HUDEP-2 (cell line): ENCODE results near the gene GOLT1A.
"Not testable (repeated sequence)": the region's sequence is repeated elsewhere in the genome, so short reads cannot be mapped to it uniquely, and the experiment has no call there.

ENCODE experiments used
- DNase-seq, 76 experiments: peaks; one replicate each; lab custom pipeline; 2025; ENCODE audit not compliant: unreplicated experiment in 76 of 76; lab: John Stamatoyannopoulos, UW

GOLT1A gene

GRCh38 chr1:204249736-204250427 is 36.1 kb upstream of the GOLT1A start:
- no peak for DNase-seq

DNA sequence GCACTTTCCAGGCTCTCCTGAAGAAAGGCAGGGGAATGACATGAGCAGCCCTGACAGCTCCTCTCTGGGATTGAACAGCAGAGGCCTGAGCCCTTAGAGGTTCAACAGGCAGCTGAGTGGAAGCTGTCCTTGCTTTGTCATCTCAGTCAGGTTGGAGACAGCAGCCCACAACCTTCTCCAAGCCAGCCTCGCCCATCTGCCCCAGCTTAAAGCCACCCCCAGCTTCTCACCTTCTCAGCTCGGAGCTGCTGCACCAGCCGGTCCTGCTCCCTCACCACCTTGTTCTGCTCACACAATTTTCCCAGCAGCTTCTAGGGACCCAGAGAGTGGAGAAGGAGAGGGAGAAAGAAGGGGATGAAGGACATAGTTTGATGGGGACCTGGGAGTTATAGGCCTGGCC is 35.2 kb upstream of the GOLT1A start:
- no peak for DNase-seq

DNA sequence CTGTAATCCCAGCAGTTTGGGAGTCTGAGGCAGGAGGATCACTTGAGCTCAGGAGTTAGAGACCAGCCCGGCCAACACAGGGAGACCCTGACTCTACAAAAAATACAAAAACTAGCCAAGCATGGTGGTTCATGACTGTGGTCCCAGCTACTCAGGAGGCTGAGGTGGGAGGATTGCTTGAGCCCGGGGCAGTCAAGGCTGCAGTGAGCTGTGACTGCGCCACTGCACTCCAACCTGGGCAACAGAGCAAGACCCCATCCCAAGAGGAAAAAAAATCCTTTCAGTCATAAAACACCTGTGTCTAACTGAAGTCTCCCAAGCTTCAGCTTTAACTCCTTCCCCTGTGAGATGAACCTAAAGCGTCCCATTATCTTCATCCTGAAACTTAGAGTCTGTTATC is 33.1 kb upstream of the GOLT1A start:
- no peak for DNase-seq

DNA sequence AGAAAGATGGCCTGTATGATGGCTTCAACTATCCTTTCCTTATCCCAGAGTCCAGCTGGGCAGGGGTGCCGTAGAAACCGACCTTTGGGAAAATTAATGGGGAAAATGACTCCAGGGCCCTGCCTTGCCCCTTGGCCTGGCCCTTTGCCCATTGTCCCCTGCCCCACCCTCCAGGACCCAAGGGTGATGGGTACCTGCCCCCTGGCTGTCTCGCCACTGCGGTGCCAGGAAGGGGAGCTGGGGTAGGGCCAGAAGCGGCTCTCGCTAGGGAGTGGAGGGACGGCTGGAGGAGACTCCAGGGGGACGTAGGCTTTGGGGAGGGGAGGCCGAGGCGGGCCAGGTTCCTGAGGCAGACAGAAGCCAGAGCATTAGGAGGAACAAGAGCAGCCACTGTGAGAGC is 29.1 kb upstream of the GOLT1A start:
- DNase-seq: no peak

DNA sequence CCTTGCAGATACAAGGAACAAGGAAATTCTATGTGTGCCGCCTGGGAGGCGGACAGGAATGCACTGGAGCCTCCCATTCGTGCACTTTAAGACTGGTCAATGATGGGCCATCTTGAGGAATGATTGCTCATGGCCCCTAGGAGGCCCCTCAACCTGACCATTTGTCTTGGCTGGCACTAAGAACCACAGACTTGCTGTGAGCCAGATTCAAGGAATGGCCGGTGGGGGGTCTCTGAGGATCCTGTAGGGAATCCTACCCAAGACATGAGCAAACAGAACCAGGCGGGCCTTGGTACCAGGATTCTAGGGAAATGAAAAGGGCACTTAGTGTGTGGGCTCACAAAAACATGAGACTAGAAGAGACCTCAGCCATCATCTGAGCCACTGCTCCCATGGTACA is 28.1 kb upstream of the GOLT1A start:
- DNase-seq: no peak

- DNase-seq: no peak
Measured at GRCh38 chr1:204241050-204241449, 27.3 kb upstream of the GOLT1A start.

DNA sequence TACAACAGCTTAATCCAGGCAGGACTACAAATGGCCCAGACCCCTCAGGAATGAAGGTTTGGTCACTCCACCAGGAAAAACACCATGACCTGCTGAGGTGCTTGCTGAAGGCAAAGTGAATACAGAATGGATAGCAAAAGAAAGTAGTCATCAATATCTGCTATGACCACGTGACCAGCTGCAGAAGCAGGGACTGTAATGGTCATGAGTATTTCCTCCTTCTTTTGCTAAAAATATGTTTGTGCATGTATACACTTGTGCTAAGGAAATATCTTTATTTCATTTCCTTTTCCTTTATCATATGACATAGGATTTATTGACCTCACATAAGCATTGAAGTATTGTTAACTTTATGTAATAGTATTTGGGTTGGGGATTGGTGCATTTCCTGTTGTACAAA is 26.4 kb upstream of the GOLT1A start:
- DNase-seq: no peak

DNA sequence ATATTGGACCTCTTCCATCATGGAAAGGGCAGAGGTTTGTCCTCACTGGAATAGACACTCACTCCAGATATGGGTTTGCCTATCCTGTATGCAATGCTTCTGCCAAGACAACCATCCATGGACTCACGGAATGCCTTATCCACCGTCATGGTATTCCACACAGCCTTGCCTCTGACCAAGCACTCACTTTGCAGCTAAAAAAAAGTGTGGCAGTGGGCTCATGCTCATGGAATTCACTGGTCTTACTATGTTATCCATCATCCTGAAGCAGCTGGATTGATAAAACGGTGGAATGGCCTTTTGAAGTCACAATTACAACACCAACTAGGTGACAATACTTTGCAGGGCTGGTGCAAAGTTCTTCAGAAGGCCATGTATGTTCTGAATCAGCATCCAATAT is 25.6 kb upstream of the GOLT1A start:
- not testable (repeated sequence) for DNase-seq

DNA sequence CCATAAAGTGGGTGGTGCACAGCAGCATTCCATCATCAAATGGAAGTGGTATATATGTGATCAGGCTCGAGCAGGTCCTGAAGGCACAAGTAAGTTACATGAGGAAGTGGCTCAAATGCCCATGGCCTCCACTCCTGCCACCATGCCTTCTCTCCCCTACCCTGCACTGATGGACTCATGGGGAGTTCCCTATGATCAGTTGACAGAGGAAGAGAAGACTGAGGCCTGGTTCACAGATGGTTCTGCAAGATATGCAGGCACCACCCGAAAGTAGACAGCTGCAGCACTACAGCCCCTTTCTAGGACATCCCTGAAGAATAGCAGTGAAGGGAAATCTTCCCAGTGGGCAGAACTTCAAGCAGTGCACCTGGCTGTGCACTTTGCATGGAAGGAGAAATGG is 24.7 kb upstream of the GOLT1A start:
- peak in 5 of 76 experiments; percentile 4 to 38 (median 17) for DNase-seq

- not testable (repeated sequence) for DNase-seq
Measured at GRCh38 chr1:204237515-204237914, 23.7 kb upstream of the GOLT1A start.

DNA sequence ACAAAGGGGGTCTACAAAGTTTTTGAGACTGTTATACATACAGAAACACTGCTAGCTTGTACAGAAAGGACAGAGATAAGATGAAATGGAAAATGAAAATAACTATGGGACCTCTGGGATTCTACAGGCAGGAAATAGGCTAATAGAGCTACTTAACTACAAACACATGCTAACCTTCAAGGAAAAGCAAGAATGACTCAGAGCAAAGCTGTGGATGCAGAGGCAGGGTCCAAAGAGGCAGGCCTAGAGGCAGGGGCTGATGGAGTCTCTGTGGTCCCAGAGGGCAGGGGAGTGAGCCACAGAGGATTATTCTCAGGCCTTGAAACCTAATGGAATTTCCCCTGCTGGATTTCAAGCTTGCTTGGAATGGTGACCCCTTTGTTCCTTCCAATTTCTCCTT is 18.7 kb upstream of the GOLT1A start:
- DNase-seq: no peak

GRCh38 chr1:204230211-204230610 is 16.4 kb upstream of the GOLT1A start:
- no peak for DNase-seq

GRCh38 chr1:204228896-204229295 is 15.1 kb upstream of the GOLT1A start:
- DNase-seq: peak in 4 of 76 experiments; percentile 4 to 22 (median 18)

- DNase-seq: no peak
Measured at GRCh38 chr1:204227996-204228785, 14.4 kb upstream of the GOLT1A start.

GRCh38 chr1:204227351-204227750 is 13.6 kb upstream of the GOLT1A start:
- DNase-seq: peak in 27 of 76 experiments; percentile 6 to 60 (median 18)

GRCh38 chr1:204225841-204226735 is 12.3 kb upstream of the GOLT1A start:
- no peak for DNase-seq

DNA sequence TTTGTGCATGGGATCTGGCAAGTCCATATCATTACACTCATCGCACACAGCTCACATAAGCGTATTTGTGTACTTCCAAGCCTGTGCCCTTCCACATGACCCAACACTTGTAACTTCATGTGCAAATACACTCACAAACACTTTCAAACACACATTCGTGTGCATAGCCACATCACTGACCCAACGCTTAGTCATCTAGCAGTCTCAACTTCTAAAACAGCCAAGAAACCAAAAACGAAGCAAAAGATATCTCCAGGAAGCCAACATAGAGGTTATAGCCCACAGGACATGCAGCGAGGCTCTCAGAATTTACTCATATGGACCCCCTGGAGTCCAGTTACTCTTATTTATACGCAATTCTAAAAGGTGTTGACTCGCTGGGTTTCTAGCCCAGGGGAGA is 10.9 kb upstream of the GOLT1A start:
- no peak for DNase-seq

DNA sequence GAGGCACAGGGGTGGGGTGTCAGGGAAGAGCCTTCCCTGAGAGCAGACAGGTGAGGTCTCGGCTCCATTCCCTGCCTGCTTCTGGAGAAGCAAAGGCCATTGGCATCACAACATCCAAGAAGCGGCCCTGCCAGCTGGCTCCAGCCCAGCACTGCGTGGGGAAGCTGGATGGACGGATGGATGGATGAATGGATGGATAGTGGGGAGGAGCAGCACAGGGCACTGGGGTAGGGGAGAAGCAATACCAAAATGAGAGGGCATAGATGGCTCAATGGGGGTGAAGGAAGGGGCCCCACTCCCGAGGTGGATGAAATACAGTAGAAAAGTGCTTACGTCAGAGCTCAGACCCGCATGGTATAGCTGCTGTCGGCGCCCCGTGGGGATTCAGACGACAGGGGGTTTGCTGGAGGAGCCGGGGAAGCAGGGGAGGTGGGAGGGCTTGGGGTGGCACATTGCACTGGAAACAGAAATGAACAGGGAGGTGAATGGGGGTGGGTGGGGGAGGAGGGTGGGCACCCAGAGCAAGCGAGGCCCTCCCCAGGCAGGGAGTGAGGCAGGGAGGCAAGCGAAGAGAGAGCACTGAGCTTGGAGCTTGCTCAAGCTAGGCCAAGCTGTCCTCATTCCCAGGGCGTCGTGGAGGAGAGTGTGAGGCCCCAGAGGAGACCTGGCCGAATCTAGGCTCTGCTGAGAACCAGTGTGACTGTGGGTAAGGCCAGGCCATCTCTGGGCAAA is 9.5 kb upstream of the GOLT1A start:
- no peak for DNase-seq

DNA sequence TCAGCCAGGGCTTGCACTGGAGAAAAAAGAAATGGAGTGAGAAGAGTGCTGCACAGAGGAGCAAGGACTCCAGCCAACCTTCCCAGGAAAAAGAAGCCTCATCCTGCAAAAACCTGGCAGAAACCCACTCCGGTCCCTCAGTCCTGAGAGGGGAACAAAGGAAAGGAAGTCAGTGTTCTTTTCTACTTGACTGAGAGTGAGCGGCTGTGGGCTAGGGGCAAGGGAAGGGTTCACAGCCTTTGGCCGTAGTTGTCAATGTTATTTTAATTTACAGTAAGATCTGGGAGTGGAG is 8.9 kb upstream of the GOLT1A start:
- no peak for DNase-seq

GRCh38 chr1:204222006-204222763 is 8.4 kb upstream of the GOLT1A start:
- no peak for DNase-seq
